Left ventricle myocardium inferior (tissue), 1 donor: ENCODE results near the gene TMEM132C. TPM values are rescaled to one million over a fixed set of nuclear protein-coding genes. Genes with fewer than 3 reads are reported as not detected.
A peak's percentile ranks its signal among the peaks of the same experiment; 100 is the strongest.

Experiments
- DNase-seq: peaks from one replicate; pipeline ENCODE4 v3.0.0-alpha.2; 2020
- H3K27ac ChIP-seq: fragments of 200-600 bp; replicated peaks from 2 replicates; pipeline ENCODE4 v1.8.0; 2021
- H3K27me3 ChIP-seq: fragments of 200-600 bp; 2 replicates; pipeline ENCODE4 v1.8.0; 2021; ENCODE audit warnings: low read depth
- H3K36me3 ChIP-seq: fragments of 200-600 bp; 2 replicates; pipeline ENCODE4 v1.8.0; 2021
- H3K4me1 ChIP-seq: fragments of 200-600 bp; 2 replicates; pipeline ENCODE4 v1.8.0; 2021
- H3K4me3 ChIP-seq: fragments of 200-600 bp; 2 replicates; pipeline ENCODE4 v1.8.0; 2021; ENCODE audit warnings: mild to moderate bottlenecking, moderate library complexity
- H3K9me3 ChIP-seq: fragments of 200-600 bp; replicated peaks from 2 replicates; pipeline ENCODE4 v1.8.0; 2021
- intact Hi-C: fragments of 100-400 bp; cut with micrococcal nuclease; formaldehyde crosslinking; loops from one replicate; pipeline ENCODE4 v1.11.0; 2022
- long read RNA-seq: library from polyadenylated mRNA; unstranded; transcript quantifications from one replicate; pipeline ENCODE4 v2.0.0, GENCODE V29; 2021
- total RNA-seq: library from RNA; stranded (reverse); fragmentation: NEBNext Ultra II Directional; extraction: Animal tissue kit (Norgen Biotek cat#: 25700); gene quantifications from one replicate; pipeline ENCODE4 v1.2.1, GENCODE V29; 2021
- TF ChIP-seq, protein P1 (sequence below): fragments of 200-600 bp; IDR thresholded peaks from 2 replicates; pipeline ENCODE4 v1.8.0; 2021; ENCODE audit warnings: antibody characterized with exemption, mild to moderate bottlenecking, borderline replicate concordance
- donor health status: DM: no; HTN: yes; CAD: no; lungs with severe emphysema.

Gene TMEM132C
- total RNA-seq: 1.8 TPM
- long read RNA-seq, full-length matches to known transcripts: 1 of 2 reads
- long read RNA-seq, partial matches to known transcripts: 0 of 2 reads
- long read RNA-seq, other reads (novel, unspliced or antisense): 1 of 2 reads

DNA sequence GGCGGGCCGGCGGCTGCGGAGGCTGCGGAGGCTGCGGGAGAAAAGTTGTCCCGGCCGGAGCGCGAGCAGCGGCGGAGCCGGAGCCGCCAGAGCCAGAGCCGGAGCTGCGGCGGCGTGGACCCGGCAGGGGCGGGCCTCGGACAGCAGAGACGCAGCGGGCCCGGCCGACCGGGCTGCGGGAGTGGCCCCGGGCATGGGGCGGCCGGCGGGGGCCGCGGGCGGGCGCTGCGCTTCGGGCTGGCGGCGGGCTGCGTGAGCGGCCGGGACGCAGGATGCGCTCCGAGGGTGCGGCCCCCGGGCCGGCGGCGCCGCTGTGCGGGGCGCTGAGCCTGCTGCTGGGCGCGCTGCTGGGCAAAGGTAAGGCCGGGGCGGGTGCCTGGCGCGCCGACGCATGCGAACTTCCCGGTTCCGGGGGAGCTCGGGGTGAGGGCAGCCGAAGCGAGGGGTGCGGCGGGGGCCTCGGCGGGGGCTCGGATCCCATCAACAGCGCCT is at the start of gene TMEM132C:
TSS of gene TMEM132C (plus strand) at position 40 of the 492 bp plus-strand sequence. CDS start at position 273, 233 bp downstream.
- intact Hi-C loops: no loop called here
- Histone ChIP-seq H3K27ac (no peak within 1 kb of the TSS), H3K9me3 (peaks cover 18% of the 10 kb centered on the region), H3K4me1 (peaks cover 18% of the 10 kb centered on the region), H3K27me3 (peaks cover 96% of the 10 kb centered on the region), H3K36me3 (no peaks in the 10 kb centered on the region), H3K4me3 (peak within 1 kb of the TSS; percentile 56)
- no peak for DNase-seq
- TF ChIP-seq, protein P1, sequence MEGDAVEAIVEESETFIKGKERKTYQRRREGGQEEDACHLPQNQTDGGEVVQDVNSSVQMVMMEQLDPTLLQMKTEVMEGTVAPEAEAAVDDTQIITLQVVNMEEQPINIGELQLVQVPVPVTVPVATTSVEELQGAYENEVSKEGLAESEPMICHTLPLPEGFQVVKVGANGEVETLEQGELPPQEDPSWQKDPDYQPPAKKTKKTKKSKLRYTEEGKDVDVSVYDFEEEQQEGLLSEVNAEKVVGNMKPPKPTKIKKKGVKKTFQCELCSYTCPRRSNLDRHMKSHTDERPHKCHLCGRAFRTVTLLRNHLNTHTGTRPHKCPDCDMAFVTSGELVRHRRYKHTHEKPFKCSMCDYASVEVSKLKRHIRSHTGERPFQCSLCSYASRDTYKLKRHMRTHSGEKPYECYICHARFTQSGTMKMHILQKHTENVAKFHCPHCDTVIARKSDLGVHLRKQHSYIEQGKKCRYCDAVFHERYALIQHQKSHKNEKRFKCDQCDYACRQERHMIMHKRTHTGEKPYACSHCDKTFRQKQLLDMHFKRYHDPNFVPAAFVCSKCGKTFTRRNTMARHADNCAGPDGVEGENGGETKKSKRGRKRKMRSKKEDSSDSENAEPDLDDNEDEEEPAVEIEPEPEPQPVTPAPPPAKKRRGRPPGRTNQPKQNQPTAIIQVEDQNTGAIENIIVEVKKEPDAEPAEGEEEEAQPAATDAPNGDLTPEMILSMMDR: no peak

DNA sequence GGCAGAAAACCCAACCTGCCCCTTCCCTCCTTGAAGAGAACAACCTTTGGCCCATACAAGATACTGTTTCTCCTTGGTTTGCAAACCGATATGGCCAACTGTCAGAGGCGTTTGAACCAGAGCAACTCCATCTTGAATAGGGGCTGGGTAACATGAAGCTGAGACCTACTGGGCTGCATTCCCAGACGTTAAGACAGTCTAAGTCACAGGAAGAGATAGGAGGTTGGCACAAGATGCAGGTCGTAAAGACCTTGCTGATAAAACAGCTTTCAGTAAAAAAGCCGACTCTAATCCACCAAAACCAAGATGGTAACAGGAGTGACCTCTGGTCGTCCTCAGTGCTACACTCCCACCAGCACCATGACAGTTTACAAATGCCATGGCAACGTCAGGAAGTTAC is 42.7 kb upstream of the TMEM132C start:
- Histone ChIP-seq H3K9me3 (no peaks in the 10 kb centered on the region), H3K4me1 (no peaks in the 10 kb centered on the region), H3K36me3 (no peaks in the 10 kb centered on the region), H3K27ac (no peak overlapping the region), H3K4me3 (no peak overlapping the region), H3K27me3 (peaks cover 33% of the 10 kb centered on the region)
- intact Hi-C loops: no loop called here
- TF ChIP-seq, protein P1: no peak
- DNase-seq: no peak

- TF ChIP-seq, protein P1: no peak
- intact Hi-C loops: no loop called here
Measured at GRCh38 chr12:128228581-128228980, 38.4 kb upstream of the TMEM132C start.

DNA sequence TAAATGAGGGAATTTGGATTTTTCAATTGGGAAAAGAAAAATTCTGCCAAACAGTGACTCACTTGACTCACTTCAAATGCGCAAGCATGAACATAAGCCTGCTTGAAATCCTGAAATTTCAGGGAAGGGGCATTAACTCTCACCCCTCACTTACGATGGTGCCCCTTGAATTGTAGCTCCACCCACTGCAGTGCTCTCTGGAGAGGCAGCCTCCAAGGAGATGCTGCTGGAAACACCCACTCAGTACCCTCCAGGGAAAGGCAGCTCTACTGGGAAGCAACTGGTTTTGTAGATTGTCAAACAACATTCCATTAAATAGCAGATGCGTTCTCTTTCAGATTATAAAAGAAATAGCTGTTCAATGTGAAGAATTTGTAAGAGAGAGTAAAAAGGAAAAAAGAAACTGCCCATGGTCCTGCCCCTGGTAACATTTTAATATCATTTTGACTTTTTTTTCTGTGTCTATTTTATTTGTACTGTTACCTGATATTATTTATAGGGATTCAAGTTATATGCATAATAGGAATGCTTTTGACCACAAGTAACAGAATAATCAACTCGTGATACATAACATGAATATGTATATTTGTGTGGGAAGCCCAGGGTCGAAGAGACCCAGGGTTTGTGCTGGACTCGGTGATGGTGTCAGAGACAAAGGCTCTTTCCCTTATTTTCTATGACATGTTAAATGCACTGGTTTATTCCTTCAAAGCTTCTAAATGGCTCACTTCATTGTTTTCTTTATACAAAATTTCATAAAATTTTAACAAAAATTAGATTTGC is 31.1 kb upstream of the TMEM132C start:
- no peak overlapping the region for H3K4me3 ChIP-seq
- TF ChIP-seq, protein P1: no peak
- no peak for DNase-seq
- no peaks in the 10 kb centered on the region for H3K4me1 ChIP-seq
- no peaks in the 10 kb centered on the region for H3K36me3 ChIP-seq
- H3K27me3 ChIP-seq: peaks cover 7% of the 10 kb centered on the region
- peaks cover 7% of the 10 kb centered on the region for H3K9me3 ChIP-seq
- intact Hi-C loops: no loop called here
- H3K27ac ChIP-seq: no peak overlapping the region

More at GRCh38 chr12:128228581-128228980, 38.4 kb upstream of the TMEM132C start:
- Histone ChIP-seq H3K27me3 (peaks cover 43% of the 10 kb centered on the region), H3K4me1 (no peaks in the 10 kb centered on the region), H3K27ac (no peak overlapping the region), H3K36me3 (no peaks in the 10 kb centered on the region), H3K9me3 (no peaks in the 10 kb centered on the region), H3K4me3 (no peak overlapping the region)
- no peak for DNase-seq

GRCh38 chr12:128236525-128236924 is 30.4 kb upstream of the TMEM132C start:
- H3K27ac ChIP-seq: no peak overlapping the region
- H3K9me3 ChIP-seq: peaks cover 7% of the 10 kb centered on the region
- intact Hi-C loops: no loop called here
- H3K36me3 ChIP-seq: no peaks in the 10 kb centered on the region
- no peaks in the 10 kb centered on the region for H3K4me1 ChIP-seq
- TF ChIP-seq, protein P1: no peak
- H3K27me3 ChIP-seq: peaks cover 6% of the 10 kb centered on the region
- no peak overlapping the region for H3K4me3 ChIP-seq
- DNase-seq: no peak
